GM21825 (cell line): ENCODE results near the gene ADGRF4.

Source experiments
- ATAC-seq: cut with Tn5 transposase; IDR thresholded peaks from one replicate; pipeline ENCODE4 v1.9.1; 2021; ENCODE audit warnings: mild to moderate bottlenecking, moderate library complexity; ENCODE audit not compliant: unreplicated experiment

Gene ADGRF4

GRCh38 chr6:47698342-47698787, at the start of gene ADGRF4:
TSS of gene ADGRF4 (plus strand) at chr6:47698580. CDS start at chr6:47707246, 8,666 bp downstream.
- no peak for ATAC-seq

GRCh38 chr6:47650553-47651432, 47.6 kb upstream of the ADGRF4 start:
- ATAC-seq: no peak

- no peak for ATAC-seq
Observed at GRCh38 chr6:47651505-47651944, 46.9 kb upstream of the ADGRF4 start.

GRCh38 chr6:47653706-47654105, 44.7 kb upstream of the ADGRF4 start:
- no peak for ATAC-seq

- no peak for ATAC-seq
Observed at GRCh38 chr6:47654255-47654654, 44.1 kb upstream of the ADGRF4 start.

- no peak for ATAC-seq
Observed at GRCh38 chr6:47655719-47656595, 42.4 kb upstream of the ADGRF4 start.

- no peak for ATAC-seq
Observed at GRCh38 chr6:47661960-47662359, 36.4 kb upstream of the ADGRF4 start.

- no peak for ATAC-seq
Observed at GRCh38 chr6:47663462-47664216, 34.7 kb upstream of the ADGRF4 start.

GRCh38 chr6:47665112-47665511, 33.3 kb upstream of the ADGRF4 start:
- ATAC-seq: no peak

GRCh38 chr6:47669684-47670513, 28.5 kb upstream of the ADGRF4 start:
- ATAC-seq: no peak

GRCh38 chr6:47670851-47671250, 27.5 kb upstream of the ADGRF4 start:
- ATAC-seq: no peak

- ATAC-seq: no peak
Observed at GRCh38 chr6:47671777-47672176, 26.6 kb upstream of the ADGRF4 start.

GRCh38 chr6:47672816-47673215, 25.6 kb upstream of the ADGRF4 start:
- ATAC-seq: no peak

GRCh38 chr6:47674673-47675072, 23.7 kb upstream of the ADGRF4 start:
- ATAC-seq: no peak

- no peak for ATAC-seq
Observed at GRCh38 chr6:47677381-47678100, 20.8 kb upstream of the ADGRF4 start.

- no peak for ATAC-seq
Observed at GRCh38 chr6:47678739-47679138, 19.6 kb upstream of the ADGRF4 start.

GRCh38 chr6:47679322-47679906, 19.0 kb upstream of the ADGRF4 start:
- ATAC-seq: no peak

GRCh38 chr6:47680051-47680450, 18.3 kb upstream of the ADGRF4 start:
- no peak for ATAC-seq

GRCh38 chr6:47680724-47681123, 17.7 kb upstream of the ADGRF4 start:
- ATAC-seq: no peak
